ENCODE results near the gene TMEM140. TPM values are rescaled to one million over a fixed set of nuclear protein-coding genes. Genes with fewer than 3 reads are reported as not detected.
A peak's percentile ranks its signal among the peaks of the same experiment; 100 is the strongest.

Gene TMEM140
- total and polyA plus RNA-seq, 9 of the 15 experiments (the other 6 are each of a cell fraction or from before 2014, with no cell fraction given), result 0.03 to 0.82 (median 0.23) TPM

GRCh38 chr7:135164357-135165061, 16.6 kb downstream of the TMEM140 start (continued):
- TF ChIP-seq HMGN3 (IDR thresholded peaks at IDR 0.05; ENCODE audit: borderline replicate concordance, extremely low read depth, insufficient read length, low read depth, low read length) (peak; percentile 39), TRIM28 (IDR thresholded peaks at IDR 0.05) (no peak)

GRCh38 chr7:135165862-135166261, 18.0 kb downstream of the TMEM140 start:
- Histone ChIP-seq H3K4me1 (replicated peaks in 1 of 2; ENCODE audit: control insufficient read depth in 2 of 2, insufficient read depth in 2 of 2, low read length in 2 of 2) (peaks cover 25 to 34% of the 10 kb centered on the region in 2 experiments), H3K27ac (ENCODE audit: extremely low read depth, low read depth, low read length) (no peak overlapping the region), H3K36me3 (ENCODE audit: control insufficient read depth, insufficient read depth, low read length) (peaks cover 53% of the 10 kb centered on the region), H2AFZ (ENCODE audit: low read depth, low read length) (no peak overlapping the region), H3K4me2 (ENCODE audit: insufficient read depth, low read length) (no peak overlapping the region), H3K79me2 (ENCODE audit: control insufficient read depth, insufficient read depth, low read length) (peaks cover 33% of the 10 kb centered on the region), H3K9me1 (ENCODE audit: control insufficient read depth, insufficient read depth, low read length) (no peaks in the 10 kb centered on the region), H3K27me3 (ENCODE audit: control insufficient read depth in 2 of 2, insufficient read depth in 2 of 2, low read length in 2 of 2) (no peaks in the 10 kb centered on the region), H3K9ac (ENCODE audit: insufficient read depth in 1 of 2, low read depth in 2 of 2, low read length in 2 of 2) (no peak overlapping the region), H4K20me1 (replicated peaks; ENCODE audit: control insufficient read depth, insufficient read depth, low read length) (0 out of 2 replicates have a peak, but pooled peaks cover 5% of the 10 kb centered on the region), H3K4me3 (no peak overlapping the region), H3K9me3 (replicated peaks; ENCODE audit: control insufficient read depth, insufficient read depth, low read depth, low read length) (peaks cover 20% of the 10 kb centered on the region)
- intact Hi-C loops (cut with micrococcal nuclease), result no loop called here
- DNase-seq (ENCODE audit: extremely low read depth in 1 of 4, low spot score in 3 of 4) (peak in 1 of 4 experiments; percentile 7), ATAC-seq (no peak), FAIRE-seq (no peak)
- ChIA-PET POLR2A (interaction anchor here (0.7 to 2.7 kb wide), 4 partner anchors 18 to 648 kb away, joined by 3 to 11 read pairs (median 4); partner anchors contain the start of gene TMEM140), CTCF (ENCODE audit: low intra/inter-chr PET ratio) (no interaction called here)
- WGBS (ENCODE audit: insufficient coverage, low coverage, missing lambda C conversion rate), result 93% methylated on average over 4 of the region's 4 CpGs
- TF ChIP-seq POLR3A (IDR thresholded peaks at IDR 0.05; ENCODE audit: borderline replicate concordance, extremely low read depth, insufficient read depth, insufficient read length), result no peak
- no peak for TF ChIP-seq CBX8 (IDR thresholded peaks at IDR 0.05; ENCODE audit: borderline replicate concordance, extremely low read depth, low read depth, low read length, poor library complexity, severe bottlenecking)
- no peak for TF ChIP-seq FOXM1 (IDR thresholded peaks at IDR 0.05; ENCODE audit: low read depth)
- no peak for TF ChIP-seq FOXM1 (CRISPR knock-in tag; IDR thresholded peaks at IDR 0.05; ENCODE audit: low read depth)
- in situ Hi-C loops (cut with MboI), result no loop called here
- no TSS peak for BruUV-seq (replicated peaks)

Measured in K562 (cell line).